ENCODE measurements around the gene IFNL4. TPM values are rescaled to one million over a fixed set of nuclear protein-coding genes. Genes with fewer than 3 reads are reported as not detected.
A peak's percentile ranks its signal among the peaks of the same experiment; 100 is the strongest.

The IFNL4 gene
- total and polyA plus RNA-seq, 2 donors (not counting 1 experiment from before 2014, with no cell fraction given): not detected

- Histone ChIP-seq H3K79me2 (ENCODE audit: control insufficient read depth, insufficient read depth, low read length) (no peaks in the 10 kb centered on the region), H3K4me3 (replicated peaks in 1 of 4; ENCODE audit: control extremely low read depth in 1 of 4, insufficient read depth in 1 of 4, low read depth in 3 of 4, low read length in 4 of 4) (no peak overlapping the region), H3K27me3 (ENCODE audit: control insufficient read depth, insufficient read depth, low read length) (peaks cover 37% of the 10 kb centered on the region), H3K27ac (ENCODE audit: insufficient read depth, low read length) (no peak overlapping the region), H3K4me1 (ENCODE audit: control insufficient read depth, extremely low read depth, insufficient read depth, low read length) (no peaks in the 10 kb centered on the region), H4K20me1 (ENCODE audit: control insufficient read depth, extremely low read depth, insufficient read depth, low read length) (no peaks in the 10 kb centered on the region), H3K4me2 (ENCODE audit: extremely low read depth, insufficient read depth, low read length) (no peak overlapping the region), H2AFZ (ENCODE audit: low read length) (no peak overlapping the region), H3K9me3 (ENCODE audit: control insufficient read depth, insufficient read depth, low read depth, low read length) (no peaks in the 10 kb centered on the region), H3K9ac (ENCODE audit: insufficient read depth, low read length) (no peak overlapping the region), H3K36me3 (ENCODE audit: control insufficient read depth, insufficient read depth, low read length) (no peaks in the 10 kb centered on the region)
- DNase-seq (ENCODE audit: low read depth in 2 of 2): no peak
- TF ChIP-seq EZH2 (IDR thresholded peaks at IDR 0.05; ENCODE audit: low read length, missing control alignments) (no peak), CTCF (conservative IDR thresholded peaks at IDR 0.05 in 1 of 2, IDR thresholded peaks at IDR 0.05 in 1 of 2; ENCODE audit: low read depth in 1 of 2, low read length in 2 of 2) (no peak)
These were observed 48.4 kb downstream of the IFNL4 start for GRCh38 chr19:39200066-39200802.

- Histone ChIP-seq H3K4me3 (replicated peaks in 1 of 4; ENCODE audit: control extremely low read depth in 1 of 4, insufficient read depth in 1 of 4, low read depth in 3 of 4, low read length in 4 of 4) (no peak overlapping the region), H3K27me3 (ENCODE audit: control insufficient read depth, insufficient read depth, low read length) (peaks cover 38% of the 10 kb centered on the region), H3K4me2 (ENCODE audit: extremely low read depth, insufficient read depth, low read length) (peak overlapping the region; percentile 59), H3K4me1 (ENCODE audit: control insufficient read depth, extremely low read depth, insufficient read depth, low read length) (no peaks in the 10 kb centered on the region), H3K79me2 (ENCODE audit: control insufficient read depth, insufficient read depth, low read length) (no peaks in the 10 kb centered on the region), H3K9me3 (ENCODE audit: control insufficient read depth, insufficient read depth, low read depth, low read length) (no peaks in the 10 kb centered on the region), H4K20me1 (ENCODE audit: control insufficient read depth, extremely low read depth, insufficient read depth, low read length) (no peaks in the 10 kb centered on the region), H3K27ac (ENCODE audit: insufficient read depth, low read length) (no peak overlapping the region), H3K36me3 (ENCODE audit: control insufficient read depth, insufficient read depth, low read length) (no peaks in the 10 kb centered on the region), H3K9ac (ENCODE audit: insufficient read depth, low read length) (no peak overlapping the region), H2AFZ (ENCODE audit: low read length) (peak overlapping the region; percentile 84)
- DNase-seq (ENCODE audit: low read depth in 2 of 2): peak; percentile 26 to 78
- TF ChIP-seq EZH2 (IDR thresholded peaks at IDR 0.05; ENCODE audit: low read length, missing control alignments): no peak
- TF ChIP-seq CTCF (conservative IDR thresholded peaks at IDR 0.05 in 1 of 2, IDR thresholded peaks at IDR 0.05 in 1 of 2; ENCODE audit: low read depth in 1 of 2, low read length in 2 of 2): no peak
These were observed 49.6 kb downstream of the IFNL4 start for GRCh38 chr19:39199025-39199424.

- H4K20me1 ChIP-seq (ENCODE audit: control insufficient read depth, extremely low read depth, insufficient read depth, low read length): no peaks in the 10 kb centered on the region
- peaks cover 33% of the 10 kb centered on the region for H3K27me3 ChIP-seq (ENCODE audit: control insufficient read depth, insufficient read depth, low read length)
- H3K4me1 ChIP-seq (ENCODE audit: control insufficient read depth, extremely low read depth, insufficient read depth, low read length): no peaks in the 10 kb centered on the region
- H3K79me2 ChIP-seq (ENCODE audit: control insufficient read depth, insufficient read depth, low read length): no peaks in the 10 kb centered on the region
- TF ChIP-seq EZH2 (IDR thresholded peaks at IDR 0.05; ENCODE audit: low read length, missing control alignments): no peak
- no peak for TF ChIP-seq CTCF (conservative IDR thresholded peaks at IDR 0.05 in 1 of 2, IDR thresholded peaks at IDR 0.05 in 1 of 2; ENCODE audit: low read depth in 1 of 2, low read length in 2 of 2)
- no peak overlapping the region for H3K4me2 ChIP-seq (ENCODE audit: extremely low read depth, insufficient read depth, low read length)
- H3K36me3 ChIP-seq (ENCODE audit: control insufficient read depth, insufficient read depth, low read length): no peaks in the 10 kb centered on the region
- H3K9me3 ChIP-seq (ENCODE audit: control insufficient read depth, insufficient read depth, low read depth, low read length): no peaks in the 10 kb centered on the region
- DNase-seq (ENCODE audit: low read depth in 2 of 2): no peak
- H3K27ac ChIP-seq (ENCODE audit: insufficient read depth, low read length): no peak overlapping the region
- no peak overlapping the region for H3K9ac ChIP-seq (ENCODE audit: insufficient read depth, low read length)
- H2AFZ ChIP-seq (ENCODE audit: low read length): no peak overlapping the region
- no peak overlapping the region for H3K4me3 ChIP-seq (replicated peaks in 1 of 4; ENCODE audit: control extremely low read depth in 1 of 4, insufficient read depth in 1 of 4, low read depth in 3 of 4, low read length in 4 of 4)
These were observed 50.8 kb downstream of the IFNL4 start for GRCh38 chr19:39197808-39198207.

Data from fibroblast of lung (primary cell).